Inflammatory macrophage (primary cell): ENCODE results near the gene LPP.
"Not testable (repeated sequence)": the region's sequence is repeated elsewhere in the genome, so short reads cannot be mapped to it uniquely, and the experiment has no call there.

ENCODE experiments used
- DNase-seq, 2 donors: peaks; one replicate each; pipeline ENCODE4 v3.0.0-alpha.2; 2020 to 2022

Gene LPP

GRCh38 chr3:188605905-188606304, 451.9 kb downstream of the LPP start:
- DNase-seq, result no peak

GRCh38 chr3:188607805-188608315, 453.9 kb downstream of the LPP start:
- DNase-seq, result no peak

GRCh38 chr3:188608401-188608800, 454.4 kb downstream of the LPP start:
- DNase-seq, result no peak

- not testable (repeated sequence) for DNase-seq
These were observed 459.8 kb downstream of the LPP start for GRCh38 chr3:188613721-188614120.

- no peak for DNase-seq
These were observed 463.3 kb downstream of the LPP start for GRCh38 chr3:188617270-188617669.

- DNase-seq, result no peak
These were observed 464.2 kb downstream of the LPP start for GRCh38 chr3:188617988-188618701.

- DNase-seq, result no peak
These were observed 466.8 kb downstream of the LPP start for GRCh38 chr3:188620752-188621151.

- DNase-seq, result no peak
These were observed 470.4 kb downstream of the LPP start for GRCh38 chr3:188624384-188624783.

- DNase-seq, result no peak
These were observed 470.9 kb downstream of the LPP start for GRCh38 chr3:188624828-188625227.

- no peak for DNase-seq
These were observed 473.7 kb downstream of the LPP start for GRCh38 chr3:188627652-188628051.

- peak; percentile 52 to 57 for DNase-seq
These were observed 477.5 kb downstream of the LPP start for GRCh38 chr3:188631291-188632010.

- no peak for DNase-seq
These were observed 479.2 kb downstream of the LPP start for GRCh38 chr3:188633206-188633605.

- no peak for DNase-seq
These were observed 480.3 kb downstream of the LPP start for GRCh38 chr3:188634285-188634684.

- DNase-seq, result no peak
These were observed 481.5 kb downstream of the LPP start for GRCh38 chr3:188635258-188636042.

- DNase-seq, result not testable (repeated sequence)
These were observed 482.3 kb downstream of the LPP start for GRCh38 chr3:188636292-188636691.

GRCh38 chr3:188641076-188641475, 487.1 kb downstream of the LPP start:
- DNase-seq, result no peak

- DNase-seq, result no peak
These were observed 489.8 kb downstream of the LPP start for GRCh38 chr3:188643736-188644135.

GRCh38 chr3:188646592-188646991, 492.6 kb downstream of the LPP start:
- DNase-seq, result peak; percentile 83 to 90

GRCh38 chr3:188647237-188647636, 493.3 kb downstream of the LPP start:
- DNase-seq, result no peak

GRCh38 chr3:188649521-188649920, 495.6 kb downstream of the LPP start:
- DNase-seq, result no peak

GRCh38 chr3:188656196-188656982, 502.4 kb downstream of the LPP start:
- peak; percentile 93 to 94 for DNase-seq

- no peak for DNase-seq
These were observed 504.6 kb downstream of the LPP start for GRCh38 chr3:188658606-188659005.
